Measurements from ENCODE around the gene PAPOLA.

GRCh38 chr14:96592591-96593386 is 90.6 kb downstream of the PAPOLA start:
- TF ChIP-seq GATA2 (IDR thresholded peaks at IDR 0.05; ENCODE audit: low read depth, low read length), result no peak
- TF ChIP-seq GATA3 (IDR thresholded peaks at IDR 0.05; ENCODE audit: low read depth, low read length), result no peak
